ENCODE data around the gene LTO1. TPM values are rescaled to one million over a fixed set of nuclear protein-coding genes. Genes with fewer than 3 reads are reported as not detected.
"Not testable (repeated sequence)": the region's sequence is repeated elsewhere in the genome, so short reads cannot be mapped to it uniquely, and the experiment has no call there.

Gene LTO1
- total RNA-seq, 1 experiment from 2014 or later: 17.1 TPM

DNA sequence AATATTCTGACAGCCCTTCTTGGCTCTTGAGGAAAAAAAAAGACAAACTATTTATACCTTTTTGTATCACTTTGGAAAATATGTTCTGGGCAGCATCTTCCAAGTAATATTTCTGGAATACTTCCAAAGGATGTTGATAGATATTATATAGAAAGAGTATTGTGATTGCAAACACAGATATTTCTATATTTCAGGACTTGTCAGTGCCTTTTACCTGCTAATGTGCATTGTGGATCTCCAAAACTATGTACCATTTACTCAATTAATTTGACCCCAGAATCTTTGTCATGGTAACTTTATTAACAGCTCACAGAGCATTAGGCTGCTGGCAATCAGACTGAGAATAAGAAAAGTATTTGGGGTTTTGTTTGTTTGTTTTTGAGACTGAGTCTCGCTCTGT lies 50.9 kb downstream of the LTO1 start:
- in situ Hi-C loops (cut with HindIII; ENCODE audit: low sequenced_read_pairs): no loop called here
- no peak for DNase-seq (ENCODE audit: low spot score)

DNA sequence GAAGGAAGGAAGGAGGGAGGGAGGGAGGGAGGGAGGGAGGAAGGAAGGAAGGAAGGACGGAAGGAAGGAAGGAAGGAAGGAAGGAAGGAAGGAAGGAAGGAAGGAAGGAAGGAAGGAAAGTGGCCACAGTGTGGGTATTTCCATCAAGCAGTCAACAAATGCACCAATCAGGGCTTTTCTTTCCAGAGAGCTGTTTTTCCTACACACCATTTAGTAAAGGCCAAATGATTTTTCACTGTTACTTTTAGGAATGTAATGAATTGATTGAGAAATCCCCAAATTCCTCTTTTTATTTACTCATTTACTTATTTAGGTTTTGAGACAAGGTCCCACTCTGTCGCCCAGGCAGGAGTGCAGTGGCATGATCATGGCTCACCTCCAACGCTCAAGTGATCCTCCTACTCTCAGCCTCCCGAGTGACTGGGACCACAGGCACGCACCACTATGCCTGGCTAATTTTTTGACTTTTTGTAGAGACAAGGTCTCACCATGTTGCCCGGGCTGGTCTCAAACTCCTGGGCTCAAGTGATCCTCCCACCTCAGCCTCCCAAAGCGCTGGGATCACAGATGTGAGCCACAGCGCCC lies 53.0 kb downstream of the LTO1 start:
- DNase-seq (ENCODE audit: low spot score); in situ Hi-C loops (cut with HindIII; ENCODE audit: low sequenced_read_pairs): not testable (repeated sequence)

DNA sequence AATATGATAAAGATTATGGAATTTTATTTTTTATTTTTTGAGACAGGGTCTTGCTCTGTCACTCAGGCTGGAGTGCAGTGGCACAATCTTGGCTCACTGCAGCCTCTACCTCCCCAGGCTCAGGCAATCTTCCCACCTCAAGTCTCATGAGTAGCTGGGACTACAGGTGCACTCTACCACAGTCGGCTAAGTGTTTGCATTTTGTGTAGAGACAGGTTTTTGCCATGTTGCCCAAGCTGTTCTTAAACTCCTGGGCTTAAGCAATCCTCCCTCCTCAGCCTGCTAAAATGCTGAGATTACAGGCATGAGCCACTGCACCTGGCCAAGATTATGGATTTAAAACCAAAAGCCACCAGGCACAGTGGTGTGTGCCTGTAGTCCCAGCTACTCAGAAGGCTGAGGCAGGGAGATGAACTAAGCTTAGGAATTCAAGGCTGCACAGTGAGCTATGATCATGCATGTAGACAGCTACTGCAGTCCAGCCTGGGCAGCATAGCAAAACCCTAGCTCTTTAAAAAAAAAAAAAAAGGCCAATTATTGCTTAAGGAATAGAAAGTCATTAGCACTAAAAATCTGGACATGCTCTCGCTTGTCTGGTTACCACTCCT lies 54.4 kb downstream of the LTO1 start:
- no peak for DNase-seq (ENCODE audit: low spot score)
- in situ Hi-C loops (cut with HindIII; ENCODE audit: low sequenced_read_pairs): no loop called here

DNA sequence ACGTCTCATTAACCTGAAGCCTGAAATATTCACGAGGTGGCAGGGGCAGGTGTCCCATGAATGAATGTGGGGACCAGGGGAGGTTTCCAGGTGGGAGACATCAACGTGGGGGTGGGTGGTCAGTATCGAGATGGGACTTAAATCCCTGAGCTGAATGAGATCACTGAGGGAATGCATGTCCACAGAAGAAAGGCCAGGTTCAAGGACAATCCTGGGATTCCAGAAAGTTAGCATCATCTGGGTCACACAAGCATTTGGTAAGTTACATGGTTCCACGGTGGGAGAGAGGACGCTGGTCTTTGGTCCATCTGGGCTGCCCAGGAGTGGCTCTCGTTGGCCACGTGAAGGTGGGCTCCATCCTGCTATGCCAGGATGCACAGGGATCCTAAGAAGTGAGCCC lies 56.9 kb downstream of the LTO1 start:
- in situ Hi-C loops (cut with HindIII; ENCODE audit: low sequenced_read_pairs): no loop called here
- DNase-seq (ENCODE audit: low spot score): no peak

DNA sequence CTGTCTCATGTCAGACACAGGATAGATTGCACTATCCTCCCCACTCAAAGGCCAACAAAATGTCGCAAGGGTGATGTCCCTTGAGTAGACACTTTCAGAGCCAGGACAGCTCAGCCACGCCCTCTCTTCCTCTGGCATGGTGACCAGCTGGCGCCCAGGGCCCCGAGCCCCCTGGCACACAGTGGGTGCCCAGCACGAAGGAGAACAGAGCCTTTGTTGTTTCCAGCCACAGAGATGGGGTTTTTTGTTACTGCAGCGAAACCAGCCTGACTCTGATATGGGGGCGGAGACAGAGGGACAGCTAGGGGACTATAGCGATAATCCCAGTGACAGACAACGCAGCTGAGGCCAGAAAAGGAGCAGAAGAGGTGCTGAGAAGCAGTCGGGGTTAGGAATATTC lies 57.5 kb downstream of the LTO1 start:
- in situ Hi-C loops (cut with HindIII; ENCODE audit: low sequenced_read_pairs): no loop called here
- no peak for DNase-seq (ENCODE audit: low spot score)

DNA sequence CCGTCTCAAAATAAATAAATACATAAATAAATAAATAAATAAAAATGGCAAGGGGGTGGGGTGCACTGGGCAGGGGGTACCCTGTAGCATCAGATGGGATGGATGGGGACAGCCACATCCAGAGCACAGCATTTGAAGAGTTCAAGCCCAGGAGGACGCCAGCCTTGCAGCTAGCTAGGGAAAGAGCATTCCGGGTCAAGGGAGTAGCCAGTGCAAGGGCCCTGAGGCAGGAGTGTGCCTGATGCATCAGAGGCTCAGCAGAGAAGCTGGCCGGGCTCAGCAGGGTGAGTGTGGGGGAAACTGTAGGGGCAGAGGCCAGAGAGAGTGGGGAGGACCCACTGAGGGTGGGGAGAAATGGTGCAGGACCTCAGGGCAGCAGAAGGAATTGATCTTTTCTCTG lies 57.9 kb downstream of the LTO1 start:
- in situ Hi-C loops (cut with HindIII; ENCODE audit: low sequenced_read_pairs): no loop called here

More for the DNA sequence above, 57.9 kb downstream of the LTO1 start:
- DNase-seq (ENCODE audit: low spot score): no peak

Other genes starting within 250 kb of the LTO1 start
- gene LINC01488, start 193.7 kb downstream of the LTO1 start, total RNA-seq (2014; rRNA removed; shearing (Covaris generic)): not detected in 2 replicates
- gene CCND1, start 34.2 kb downstream of the LTO1 start, total RNA-seq (2014; rRNA removed; shearing (Covaris generic)): 91.6 and 101 TPM in 2 replicates
- not detected in 2 replicates for gene FGF19, start 28.7 kb upstream of the LTO1 start, total RNA-seq (2014; rRNA removed; shearing (Covaris generic))
- gene FGF4, start 100.0 kb upstream of the LTO1 start, total RNA-seq (2014; rRNA removed; shearing (Covaris generic)): not detected in 2 replicates
- not detected in 2 replicates for gene FGF3, start 144.1 kb upstream of the LTO1 start, total RNA-seq (2014; rRNA removed; shearing (Covaris generic))

All from G401 (cell line).